HG03571 (cell line): ENCODE data around the gene LGR6.
"Not testable (repeated sequence)": the region's sequence is repeated elsewhere in the genome, so short reads cannot be mapped to it uniquely, and the experiment has no call there.

Experiments used
- ATAC-seq: cut with Tn5 transposase; IDR thresholded peaks from one replicate; pipeline ENCODE4 v1.9.1; 2021; ENCODE audit not compliant: unreplicated experiment

The LGR6 gene

DNA sequence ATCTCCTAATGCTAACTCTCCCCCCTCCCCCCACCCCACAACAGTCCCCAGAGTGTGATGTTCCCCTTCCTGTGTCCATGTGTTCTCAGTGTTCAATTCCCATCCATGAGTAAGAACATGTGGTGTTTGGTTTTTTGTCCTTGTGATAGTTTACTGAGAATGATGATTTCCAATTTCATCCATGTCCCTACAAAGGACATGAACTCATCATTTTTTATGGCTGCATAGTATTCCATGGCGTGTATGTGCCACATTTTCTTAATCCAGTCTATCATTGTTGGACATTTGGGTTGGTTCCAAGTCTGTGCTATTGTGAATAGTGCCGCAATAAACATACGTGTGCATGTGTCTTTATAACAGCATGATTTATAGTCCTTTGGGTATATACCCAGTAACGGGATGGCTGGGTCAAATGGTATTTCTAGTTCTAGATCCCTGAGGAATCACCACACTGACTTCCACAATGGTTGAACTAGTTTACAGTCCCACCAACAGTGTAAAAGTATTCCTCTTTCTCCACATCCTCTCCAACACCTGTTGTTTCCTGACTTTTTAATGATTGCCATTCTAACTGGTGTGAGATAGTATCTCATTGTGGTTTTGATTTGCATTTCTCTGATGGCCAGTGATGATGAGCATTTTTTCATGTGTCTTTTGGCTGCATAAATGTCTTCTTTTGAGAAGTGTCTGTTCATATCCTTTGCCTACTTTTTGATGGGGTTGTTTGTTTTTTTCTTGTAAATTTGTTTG, 67.8 kb downstream of the LGR6 start:
- ATAC-seq, result not testable (repeated sequence)

DNA sequence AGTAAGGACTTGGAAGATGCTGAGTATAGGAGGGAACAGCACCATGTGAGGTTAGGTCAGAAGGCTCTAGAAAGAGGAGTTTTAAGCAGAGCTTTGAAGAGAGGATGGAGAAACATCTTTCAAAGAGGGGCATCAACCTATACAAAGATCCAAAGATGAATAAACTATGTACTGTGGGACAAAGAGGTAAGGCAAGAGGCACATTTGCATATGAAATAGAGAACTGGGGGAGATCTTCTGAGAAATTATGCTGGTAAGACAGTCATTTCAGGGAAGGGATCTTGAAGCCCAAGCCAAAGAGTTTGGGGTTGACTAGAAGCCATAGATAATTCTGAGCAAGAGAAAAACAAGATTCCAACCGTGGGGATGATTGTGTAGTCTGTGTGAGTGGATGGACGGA, 70.0 kb downstream of the LGR6 start:
- no peak for ATAC-seq

DNA sequence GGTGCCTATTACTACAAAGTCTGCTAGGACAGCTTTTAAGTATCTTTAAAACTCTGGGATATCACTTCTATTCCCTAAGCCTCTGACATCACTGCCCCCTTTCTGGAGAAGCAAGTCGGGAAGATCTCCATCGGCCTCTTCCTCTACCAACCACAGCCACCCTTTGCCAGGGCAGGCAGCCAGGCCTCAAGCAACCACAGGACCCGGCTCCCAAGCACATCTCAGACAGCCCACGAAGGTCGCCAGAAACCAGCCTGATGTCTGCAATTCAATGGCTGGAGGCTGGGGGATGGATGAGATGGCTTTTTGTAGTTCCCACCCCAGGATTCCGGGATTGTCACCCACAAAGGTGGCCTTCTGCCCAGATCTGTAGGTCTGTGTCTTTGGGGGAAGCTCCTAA, 70.7 kb downstream of the LGR6 start:
- ATAC-seq, result no peak

DNA sequence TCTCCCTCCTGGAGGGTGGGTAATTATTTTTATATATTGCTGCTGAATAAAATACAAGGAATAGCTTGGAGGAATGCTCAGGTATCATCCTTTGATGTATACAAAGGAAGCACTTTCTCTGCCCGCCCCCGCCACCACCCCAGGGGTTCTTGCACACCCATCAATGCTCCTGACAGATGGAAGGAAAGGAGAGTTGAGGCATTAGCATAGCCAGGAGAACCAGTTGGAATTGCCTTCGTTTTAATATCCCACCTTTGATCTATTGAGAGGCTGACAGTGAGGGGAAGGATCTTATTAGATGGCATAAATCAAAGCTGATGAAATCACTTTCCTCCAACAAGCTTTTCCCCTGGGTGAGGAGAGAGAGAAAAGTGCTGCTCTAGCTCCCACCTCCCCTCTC, 71.1 kb downstream of the LGR6 start:
- no peak for ATAC-seq

DNA sequence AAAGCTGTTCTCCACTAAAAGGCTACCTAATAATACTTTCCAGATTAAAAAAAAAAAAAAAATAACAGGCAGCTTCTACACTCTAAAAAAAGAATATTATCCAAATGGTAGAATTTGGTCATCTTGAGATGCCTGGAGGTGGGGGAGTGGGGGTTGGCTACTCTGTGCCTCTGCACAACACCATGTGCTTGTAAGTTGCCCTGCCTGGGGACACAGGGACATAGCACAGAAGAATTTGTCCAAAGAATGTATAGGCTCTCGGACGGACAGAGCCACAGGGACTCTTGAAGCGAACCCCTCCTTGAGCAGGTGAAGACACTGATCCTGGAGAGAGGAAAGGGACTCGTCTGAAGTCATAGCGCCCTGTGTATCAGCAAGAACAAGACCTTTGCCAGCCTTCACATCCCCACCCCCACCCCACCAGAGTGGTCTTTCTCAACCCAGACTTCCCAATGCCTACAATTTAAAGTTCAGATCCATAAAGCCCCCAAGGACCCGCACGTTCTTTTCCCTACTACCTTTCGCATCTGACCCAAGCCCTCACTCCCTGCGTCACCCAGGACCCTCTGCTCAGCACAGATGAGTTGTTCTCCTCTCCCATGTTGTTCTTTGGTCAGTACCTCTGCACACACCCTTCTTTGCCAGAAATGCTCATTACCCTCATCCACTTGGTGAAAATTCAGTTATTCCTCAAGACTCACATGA, 72.6 kb downstream of the LGR6 start:
- no peak for ATAC-seq

DNA sequence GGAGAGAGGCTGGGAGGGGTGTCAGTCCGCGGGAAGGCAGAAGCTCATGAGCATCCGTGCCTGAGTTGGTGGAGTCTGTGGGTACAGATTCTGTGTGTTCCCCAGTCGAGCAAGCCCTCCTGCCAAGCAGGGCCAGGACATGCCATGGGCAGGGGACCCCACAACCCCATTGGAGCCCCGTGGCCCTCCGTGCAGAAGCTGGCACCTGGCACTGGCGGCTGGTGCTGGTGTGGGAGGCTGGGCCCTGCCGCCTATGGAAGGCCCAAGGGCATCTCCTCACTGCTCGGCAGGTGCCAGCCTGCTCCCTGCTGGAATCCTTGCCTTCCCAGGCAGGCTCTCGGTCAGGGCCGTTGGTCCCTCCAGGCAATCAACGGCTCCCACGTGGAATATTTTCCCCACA, 74.4 kb downstream of the LGR6 start:
- ATAC-seq, result no peak

DNA sequence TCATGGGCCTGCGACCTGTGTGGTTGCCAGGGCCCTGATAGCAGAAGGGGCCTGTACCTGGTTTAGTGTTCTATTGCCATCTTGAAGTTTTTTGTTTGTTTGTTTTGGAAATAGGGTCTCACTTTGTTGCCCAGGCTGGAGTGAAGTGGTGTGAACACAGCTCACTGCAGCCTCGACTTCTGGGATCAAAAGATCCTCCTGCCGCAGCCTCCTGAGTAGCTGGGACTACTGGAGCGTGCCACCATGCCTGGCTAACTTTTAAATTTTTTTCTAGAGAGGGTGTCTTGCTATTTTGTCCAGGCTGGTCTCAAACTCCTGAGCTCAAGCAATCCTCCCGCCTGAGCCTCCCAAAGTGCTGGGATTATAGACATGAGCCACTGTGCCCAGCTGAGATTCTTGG, 75.2 kb downstream of the LGR6 start:
- no peak for ATAC-seq

DNA sequence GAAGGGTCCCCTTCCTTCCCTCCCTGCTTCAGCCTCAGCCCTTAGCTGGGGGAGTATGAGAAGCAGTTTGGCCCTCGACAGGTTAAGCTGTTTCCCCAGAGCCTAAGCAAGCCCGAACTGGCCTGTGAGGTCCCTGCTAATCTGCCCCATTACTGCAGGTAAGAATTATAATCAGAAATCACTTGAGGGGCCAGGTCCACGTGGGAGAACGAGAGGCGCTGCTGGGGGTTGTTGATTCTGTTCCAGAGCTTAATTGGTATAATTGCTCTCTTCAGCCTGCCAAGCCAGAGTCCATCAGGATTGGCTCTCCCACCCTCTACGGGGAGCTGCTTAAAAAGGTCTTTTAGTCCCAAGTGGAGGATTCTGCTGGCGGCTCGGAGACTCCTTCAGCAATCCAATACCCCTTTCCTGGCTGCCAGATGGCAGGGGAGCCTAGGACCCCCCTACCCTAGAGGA, 77.3 kb downstream of the LGR6 start:
- ATAC-seq, result no peak

DNA sequence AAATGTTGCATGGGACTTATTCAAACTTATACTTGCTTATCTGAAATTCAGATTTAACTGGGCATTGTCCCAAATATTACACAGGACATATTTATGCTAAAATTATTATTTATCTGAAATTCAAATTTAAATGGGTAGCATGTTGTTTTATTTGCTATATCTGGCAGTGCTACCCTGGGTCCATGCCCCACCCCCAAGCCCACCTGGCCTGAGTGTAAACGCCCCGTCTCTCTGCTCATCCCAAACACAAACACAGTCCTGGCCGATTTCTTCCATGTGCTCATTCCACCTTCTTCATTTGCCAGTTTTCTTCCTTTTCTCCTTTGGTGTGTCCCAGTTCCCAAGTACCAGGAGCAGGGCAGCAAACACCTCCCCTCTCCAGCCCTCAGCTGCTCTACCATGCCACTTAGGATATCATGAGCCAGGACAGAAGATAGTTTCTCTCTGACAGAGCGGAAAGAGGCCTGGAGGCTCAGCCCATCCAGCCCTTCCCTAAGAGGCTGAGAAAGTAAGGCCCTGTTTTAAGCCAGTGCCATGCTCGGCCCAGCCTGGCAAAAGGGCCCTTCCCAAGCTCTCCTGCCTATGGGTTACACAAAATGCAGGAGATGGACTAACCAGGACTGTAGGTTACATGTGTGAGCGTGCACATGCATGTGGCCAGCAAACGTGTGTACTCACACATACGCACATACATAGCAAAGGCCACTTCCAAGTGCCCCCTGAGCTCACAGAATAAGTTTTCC, 78.7 kb downstream of the LGR6 start:
- no peak for ATAC-seq

DNA sequence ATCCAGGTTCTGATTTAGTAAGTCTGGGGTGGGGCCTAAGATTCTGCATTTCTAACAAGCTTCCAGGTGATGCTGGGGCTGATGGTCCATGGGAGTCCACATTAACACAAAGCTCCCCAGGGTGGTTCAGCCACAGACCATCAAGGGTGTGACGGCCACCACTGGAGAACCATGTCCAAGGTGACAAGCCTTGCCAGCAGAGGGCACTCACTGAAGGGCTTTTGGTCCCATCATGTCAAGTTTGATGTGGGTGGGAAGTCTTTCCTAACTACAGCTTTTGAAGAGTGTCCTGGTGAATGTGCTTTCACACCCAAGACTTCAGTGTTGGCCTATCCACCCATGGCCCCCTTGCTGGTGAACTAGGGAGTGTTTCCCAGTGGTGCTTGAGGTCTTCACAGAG, 81.0 kb downstream of the LGR6 start:
- ATAC-seq, result no peak

DNA sequence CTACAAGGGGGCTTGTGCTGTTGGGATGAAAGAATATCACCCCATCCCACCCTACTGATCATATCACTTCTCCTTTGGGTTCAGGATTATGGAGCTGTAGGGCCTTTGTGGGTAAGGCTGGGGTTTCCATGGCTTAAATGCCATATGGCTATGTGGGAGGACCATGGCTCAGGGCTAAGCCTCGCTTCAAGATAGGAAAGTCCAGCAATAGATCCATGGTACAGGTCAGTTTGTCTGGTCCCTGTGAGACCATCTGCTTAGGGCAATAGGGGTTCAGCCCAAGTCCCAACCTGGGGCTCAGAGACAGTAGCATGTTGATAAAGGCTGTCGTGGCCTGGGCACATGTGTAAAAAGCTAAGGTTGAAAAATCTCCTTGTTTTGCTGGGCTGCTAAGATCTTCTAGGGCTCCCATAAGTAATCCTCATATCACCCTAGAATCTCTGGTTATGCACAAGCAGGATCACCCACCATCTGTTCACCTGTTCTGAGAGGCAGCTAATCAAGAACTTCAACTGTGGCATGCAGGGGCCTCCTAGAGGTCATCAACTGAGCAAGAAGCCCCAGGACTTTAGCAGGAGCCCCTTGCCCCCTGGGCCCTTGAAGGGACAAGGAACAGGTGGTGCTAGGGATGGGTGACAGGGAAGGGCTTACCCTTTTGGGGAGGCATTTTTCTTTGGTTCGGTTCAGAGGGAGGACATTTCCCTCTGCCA, 81.6 kb downstream of the LGR6 start:
- no peak for ATAC-seq

DNA sequence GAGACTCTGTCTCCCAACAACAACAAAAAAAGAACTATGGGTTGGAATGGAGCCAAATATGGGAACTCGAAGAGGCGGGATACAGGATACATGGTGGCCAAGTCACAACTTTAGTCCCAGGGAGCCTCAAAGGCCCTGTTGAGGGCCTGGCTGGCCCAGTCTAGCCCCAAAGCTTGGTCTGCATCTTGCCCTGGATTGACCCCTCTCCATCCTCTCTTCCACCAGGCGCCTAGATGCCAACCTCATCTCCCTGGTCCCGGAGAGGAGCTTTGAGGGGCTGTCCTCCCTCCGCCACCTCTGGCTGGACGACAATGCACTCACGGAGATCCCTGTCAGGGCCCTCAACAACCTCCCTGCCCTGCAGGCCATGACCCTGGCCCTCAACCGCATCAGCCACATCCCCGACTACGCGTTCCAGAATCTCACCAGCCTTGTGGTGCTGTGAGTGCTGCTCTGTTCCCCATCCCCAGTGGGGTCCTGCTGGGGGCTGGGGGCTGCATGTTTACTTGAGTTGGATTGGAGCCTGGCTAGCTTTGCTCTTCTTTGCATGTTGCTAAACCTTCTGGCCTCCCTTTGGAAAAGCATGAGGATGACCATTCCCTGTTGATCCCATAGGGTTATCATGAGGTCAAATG, 82.6 kb downstream of the LGR6 start:
- no peak for ATAC-seq

DNA sequence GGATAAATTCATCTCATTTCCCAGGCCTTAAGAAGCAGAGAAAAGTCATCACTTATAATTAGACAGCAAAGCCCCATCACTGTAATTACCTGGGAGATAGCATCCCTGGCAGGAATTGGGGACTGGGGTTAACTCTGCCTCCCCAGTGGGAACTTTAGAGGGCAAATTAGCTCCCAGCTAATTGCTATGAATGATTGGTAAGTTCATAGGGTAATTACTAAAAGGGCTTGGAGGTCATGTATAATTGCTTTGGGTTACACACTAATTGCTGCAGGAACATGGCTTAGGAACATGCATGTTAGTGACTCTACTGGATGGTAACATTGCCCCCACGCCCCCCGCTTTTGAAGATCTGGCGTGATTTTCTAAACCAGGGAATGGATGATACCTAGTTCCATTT, 83.3 kb downstream of the LGR6 start:
- no peak for ATAC-seq

DNA sequence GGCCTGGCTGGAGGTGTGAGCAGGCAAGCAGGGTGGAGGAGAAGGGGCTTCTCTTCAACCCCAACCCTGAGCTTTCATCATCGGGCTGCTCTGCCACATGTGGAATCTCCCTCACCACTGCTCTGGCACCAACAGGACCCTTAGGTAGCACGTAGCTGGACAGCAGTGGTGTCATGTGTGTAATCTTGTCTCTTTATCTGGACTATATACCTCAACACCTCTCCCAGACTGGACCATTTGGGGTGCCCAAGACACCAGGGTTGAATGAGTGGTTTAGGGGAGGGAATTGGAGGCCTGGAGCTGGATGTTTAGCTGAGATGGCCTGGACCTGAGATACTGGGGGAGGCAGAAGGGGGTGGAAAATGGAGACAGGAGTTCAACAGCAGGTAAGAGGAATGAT, 85.2 kb downstream of the LGR6 start:
- no peak for ATAC-seq

DNA sequence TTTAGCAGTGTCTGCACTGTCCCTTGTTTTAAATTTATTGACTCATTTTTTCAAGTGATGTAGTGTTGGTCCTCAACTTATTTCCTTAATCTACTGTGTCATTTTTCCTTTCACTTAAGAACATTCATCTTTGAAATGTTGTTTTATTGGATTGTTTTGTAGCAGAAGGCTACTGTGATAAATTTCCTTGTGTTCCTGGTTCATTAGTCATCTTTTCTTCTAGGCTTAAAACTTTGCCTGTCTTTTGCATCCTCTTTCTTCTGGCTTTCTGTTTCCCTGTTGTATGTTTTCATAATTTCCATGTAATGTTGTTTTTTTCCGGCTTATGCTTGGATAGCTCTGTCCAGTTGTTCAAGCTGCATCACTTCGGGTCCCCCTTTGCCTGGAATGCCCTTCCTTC, 86.2 kb downstream of the LGR6 start:
- no peak for ATAC-seq

DNA sequence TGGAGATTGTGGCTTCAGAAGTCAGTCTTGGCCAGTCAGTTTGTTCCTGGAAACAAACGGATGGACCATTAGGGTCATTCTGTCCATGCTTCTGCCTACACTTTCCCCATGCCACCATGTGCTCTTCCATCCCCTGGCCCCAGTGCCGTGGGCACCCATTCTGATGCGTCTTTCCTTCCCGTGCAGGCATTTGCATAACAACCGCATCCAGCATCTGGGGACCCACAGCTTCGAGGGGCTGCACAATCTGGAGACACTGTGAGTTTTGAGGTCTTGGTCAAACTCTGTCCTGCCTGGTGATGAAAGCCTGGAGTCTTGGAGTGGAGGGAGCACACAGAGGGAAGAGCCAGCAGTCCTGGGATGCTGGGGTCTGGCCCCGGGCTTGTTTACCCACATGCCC, 87.0 kb downstream of the LGR6 start:
- ATAC-seq, result no peak

DNA sequence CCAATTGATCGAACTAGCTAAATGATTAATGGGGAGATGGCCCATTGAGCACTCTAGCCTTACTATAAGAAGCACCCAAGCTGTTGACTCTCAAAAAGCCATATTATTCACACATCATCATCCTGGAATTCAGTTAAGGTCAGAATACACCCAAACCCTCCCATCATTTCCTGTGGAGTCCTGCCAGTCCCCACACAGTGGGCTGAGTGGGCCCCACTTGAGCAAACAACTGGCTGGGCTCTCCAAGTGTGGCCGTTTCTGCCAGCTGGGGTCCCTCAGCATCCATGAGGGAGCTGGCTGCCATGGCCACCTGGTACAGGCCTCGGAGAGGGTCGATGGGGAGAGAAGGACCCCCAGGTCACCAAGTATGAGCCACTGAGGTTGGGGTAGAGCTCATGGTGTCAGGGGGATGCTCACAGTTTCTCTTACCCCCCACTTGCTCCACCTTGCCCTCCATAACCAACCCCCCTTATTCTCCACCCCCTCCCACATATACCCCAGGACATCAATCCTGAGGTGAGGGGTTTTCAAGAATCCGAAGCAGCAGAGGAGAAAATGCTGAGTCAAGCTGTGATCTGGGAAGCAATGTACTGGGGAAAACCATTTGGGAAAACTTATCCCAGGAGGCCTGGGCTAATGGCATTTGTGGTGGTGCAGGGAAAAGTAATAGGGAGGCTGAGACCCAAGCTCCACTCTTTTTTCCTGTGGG, 87.9 kb downstream of the LGR6 start:
- ATAC-seq, result no peak

DNA sequence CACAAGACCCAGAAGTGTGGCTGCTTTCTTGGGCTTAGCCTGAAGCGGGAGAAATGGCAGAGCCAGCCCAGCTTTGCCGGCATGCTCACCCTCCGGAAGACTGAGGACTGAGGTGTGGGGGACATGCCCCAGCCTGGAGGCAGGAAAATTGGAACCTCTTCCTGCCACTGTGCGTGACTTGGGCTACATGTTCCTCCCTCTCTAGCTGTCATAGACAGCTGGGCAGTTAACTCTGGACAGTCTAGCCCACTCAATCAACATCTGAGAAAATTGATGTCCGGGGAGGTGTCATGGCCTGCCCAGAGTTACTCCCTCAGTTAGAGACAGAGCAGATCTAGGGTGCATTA, 88.4 kb downstream of the LGR6 start:
- ATAC-seq, result no peak

DNA sequence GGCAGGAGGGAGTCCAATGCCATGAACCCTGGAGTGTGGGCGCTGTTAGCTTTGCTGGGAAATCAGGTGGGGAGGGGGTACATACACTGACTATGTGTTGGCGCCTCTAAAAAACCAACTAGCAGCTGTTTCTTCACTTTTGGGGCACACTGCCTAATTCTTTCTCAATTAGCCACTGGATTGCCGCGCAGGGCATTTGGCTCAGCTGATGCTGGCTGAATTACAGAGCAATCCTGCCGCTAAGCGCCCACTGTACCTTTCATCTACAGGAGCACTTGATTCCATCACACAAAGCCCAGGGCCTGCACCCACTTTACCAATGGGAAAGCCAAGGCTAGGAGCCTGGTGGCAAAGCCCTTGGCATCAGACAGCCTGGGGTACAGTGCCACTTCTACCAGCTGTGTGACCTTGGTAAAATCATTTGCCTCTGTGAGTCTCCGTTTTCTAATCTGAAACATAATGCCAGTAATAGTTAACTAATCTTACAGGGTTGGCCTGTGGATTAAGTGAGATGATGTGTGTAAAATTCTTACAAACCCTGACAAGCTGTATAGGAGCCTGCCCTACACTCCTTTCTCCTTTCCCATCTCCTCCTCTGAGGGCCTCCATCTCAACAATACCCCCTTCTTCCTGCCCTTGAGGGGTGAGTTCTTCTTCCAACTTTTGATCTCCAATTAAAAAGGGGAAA, 89.1 kb downstream of the LGR6 start:
- ATAC-seq, result no peak

DNA sequence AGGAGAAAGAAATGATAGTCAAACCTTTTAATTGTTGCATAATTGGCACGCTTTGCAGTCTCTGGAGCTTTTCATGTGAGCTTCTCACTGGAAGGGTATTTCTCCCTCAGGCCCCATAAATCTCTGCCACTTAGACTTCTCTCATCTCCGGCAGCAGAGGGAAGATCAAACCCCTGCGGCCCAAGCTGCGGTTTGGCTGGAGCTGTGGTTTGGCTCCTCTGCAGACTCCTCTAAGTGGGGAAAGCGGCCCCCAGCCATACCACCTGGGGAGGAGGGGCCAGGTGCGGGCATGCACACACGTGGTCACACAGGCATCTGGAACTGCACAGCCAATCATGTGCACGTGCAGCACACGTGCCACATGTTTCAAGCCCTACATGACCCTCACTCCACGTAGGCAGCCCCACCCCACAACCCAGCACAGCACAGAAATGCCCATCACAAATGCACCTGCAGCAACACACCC, 89.8 kb downstream of the LGR6 start:
- no peak for ATAC-seq
